HG02938 (cell line): ENCODE measurements around the gene ZFHX2.

ENCODE experiments used
- ATAC-seq: cut with Tn5 transposase; IDR thresholded peaks from one replicate; pipeline ENCODE4 v1.9.1; 2021; ENCODE audit warnings: mild to moderate bottlenecking, moderate library complexity; ENCODE audit not compliant: unreplicated experiment

ZFHX2 gene

DNA sequence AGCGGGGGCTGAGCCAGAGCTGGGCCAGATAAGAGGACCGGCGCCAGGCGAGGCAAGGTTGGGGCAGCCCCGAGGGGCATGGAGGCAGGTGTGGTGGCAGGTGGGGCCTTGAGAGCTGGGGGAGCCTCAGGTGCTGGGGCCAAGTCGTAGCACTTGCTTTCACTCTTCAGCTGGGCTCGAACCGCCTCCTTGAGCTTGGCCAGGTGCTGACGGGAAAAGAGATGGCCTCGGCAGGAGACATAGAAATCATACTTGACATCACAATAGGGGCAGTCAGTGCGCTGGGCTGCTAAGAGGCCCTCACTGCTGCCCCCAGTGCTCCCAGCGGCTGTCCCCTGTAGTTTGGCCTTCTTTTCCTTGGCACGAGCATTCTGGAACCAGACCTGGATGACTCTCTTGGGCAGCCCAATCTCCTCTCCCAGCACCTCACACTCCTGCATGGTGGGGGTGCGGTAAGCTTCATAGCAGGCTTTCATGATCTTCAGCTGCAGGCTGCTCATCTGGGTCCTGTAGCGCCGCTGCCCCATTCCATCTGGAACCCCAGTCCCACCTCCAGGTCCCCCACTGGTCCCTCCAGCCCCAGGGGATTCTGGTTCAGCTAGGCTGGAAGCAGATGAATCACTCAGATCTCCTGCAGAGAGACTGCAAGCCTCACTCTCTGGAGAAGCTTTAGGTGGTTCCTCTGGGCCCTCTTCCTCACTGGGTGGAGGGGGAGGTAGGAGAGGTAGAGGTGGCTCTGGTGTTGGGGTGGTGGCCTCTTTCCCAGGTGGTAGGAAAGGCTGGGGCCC lies 28.1 kb downstream of the ZFHX2 start:
- ATAC-seq, result no peak

DNA sequence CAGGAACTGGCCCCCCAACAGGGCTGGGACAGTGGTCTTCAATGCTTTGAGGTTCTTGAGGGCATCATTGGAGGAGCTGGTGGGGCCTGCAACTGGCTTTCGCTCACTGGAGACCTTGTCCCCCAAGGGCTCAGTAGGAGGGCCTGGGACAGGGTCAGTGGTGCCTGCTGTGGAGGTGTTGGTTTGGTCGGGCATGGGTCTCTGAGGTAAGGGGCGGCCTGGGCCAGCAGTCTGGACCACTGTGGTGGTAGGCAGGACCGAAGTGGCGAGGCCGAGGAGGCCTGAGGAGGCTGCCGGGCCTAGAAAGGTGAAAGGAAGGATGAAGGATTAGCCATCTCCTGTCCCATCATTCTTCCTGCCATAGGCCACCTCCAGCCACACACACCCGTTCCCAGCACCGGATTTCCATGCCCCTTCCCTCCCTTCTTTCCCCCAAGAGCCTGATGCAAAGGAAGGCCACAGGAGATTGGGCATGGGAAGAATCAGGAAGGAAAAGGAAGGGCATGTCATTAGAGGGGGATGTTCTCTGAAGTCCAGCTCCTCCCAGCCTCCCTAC lies 28.8 kb downstream of the ZFHX2 start:
- ATAC-seq, result no peak

DNA sequence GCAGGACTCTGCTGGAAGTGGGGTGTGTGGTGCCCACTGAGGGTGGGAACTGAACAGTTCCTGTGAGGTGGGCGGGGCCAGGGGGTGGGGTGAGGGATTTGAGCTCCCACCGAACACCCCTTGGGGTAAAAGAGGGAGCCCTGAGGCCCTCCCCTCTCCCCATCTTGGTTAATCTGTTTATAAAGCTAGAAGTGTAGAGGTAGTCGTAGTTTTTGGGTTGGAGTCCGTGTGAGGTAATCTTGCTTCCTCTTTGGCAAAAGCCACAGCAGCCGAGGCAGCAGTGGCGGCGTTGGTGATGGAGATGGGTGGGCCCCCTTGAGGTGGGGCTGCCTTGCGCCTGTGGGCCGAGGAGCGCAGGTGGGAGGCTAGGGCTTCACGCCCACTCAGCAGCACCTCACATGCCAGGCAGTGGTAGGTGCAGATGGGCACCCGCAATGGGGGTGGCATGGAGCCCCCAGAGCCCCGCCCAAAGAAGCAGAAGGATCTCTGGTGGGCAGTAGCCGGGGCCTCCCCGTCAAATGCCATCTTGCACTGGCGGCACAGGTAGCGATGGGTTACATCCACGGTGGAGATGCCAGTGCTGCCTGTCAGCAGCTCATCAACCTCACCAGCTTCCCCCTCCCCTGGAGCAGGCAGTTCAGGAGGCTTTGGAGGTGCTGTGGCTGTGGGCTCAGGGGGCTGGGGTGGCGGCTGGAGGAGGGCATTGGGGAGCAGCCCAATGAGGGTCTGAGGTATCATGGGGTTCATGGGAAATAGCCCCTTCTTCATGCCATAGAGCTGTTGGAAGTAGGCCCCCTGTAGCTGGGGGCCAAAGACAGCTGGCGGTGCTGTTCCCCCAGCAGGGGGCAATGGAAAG lies 29.6 kb downstream of the ZFHX2 start:
- ATAC-seq, result no peak

DNA sequence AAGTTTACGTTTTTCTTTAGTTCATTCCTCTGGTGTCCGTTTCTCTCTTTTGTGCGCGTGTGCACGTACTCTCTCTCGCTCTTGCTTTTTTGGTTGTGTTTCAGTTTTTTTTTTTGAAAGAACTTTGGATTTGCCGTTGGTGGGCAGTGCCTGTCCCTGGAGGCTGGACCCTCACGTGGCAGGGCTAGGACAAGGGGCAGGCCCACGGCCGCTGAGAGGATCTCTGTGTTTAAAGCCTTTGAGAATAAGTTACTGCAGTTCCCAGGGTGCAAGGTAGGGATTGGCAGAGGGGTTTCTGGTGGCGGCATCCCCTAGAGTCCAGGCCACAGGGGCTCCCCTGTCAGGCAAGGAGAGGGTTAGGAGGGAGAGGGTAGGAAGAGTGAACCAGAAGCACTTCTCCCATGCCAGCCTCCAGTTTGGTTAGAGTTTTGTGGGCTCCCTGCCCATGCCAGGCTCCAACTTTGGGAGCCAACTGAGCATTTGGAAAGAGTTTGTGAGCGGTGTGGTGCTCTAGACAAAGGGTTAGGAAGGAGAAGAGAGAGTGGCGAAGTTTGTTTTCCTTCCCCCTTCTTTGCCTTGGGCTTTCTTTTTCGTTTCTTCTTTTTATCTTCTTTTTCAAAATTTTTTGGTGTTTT lies 30.5 kb downstream of the ZFHX2 start:
- no peak for ATAC-seq

DNA sequence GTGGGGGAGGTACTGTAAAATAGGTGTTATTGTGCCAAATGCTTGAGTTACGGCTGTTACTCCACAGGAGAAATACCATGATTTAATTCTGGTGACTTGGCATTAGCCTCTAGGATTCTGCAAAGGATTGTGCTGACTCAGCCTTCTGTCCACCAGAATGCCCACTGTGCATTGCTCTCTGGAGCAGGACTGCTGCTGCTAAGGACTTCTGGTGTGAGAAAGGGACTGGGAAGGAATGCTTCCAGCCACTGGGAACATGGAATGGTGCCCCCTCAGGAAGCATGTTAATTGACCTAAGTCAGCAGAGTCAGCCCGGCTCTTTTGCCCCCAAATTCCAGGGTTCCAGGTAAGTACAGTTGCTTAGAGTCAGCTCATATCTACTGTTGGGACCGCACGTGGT lies 32.9 kb downstream of the ZFHX2 start:
- no peak for ATAC-seq

DNA sequence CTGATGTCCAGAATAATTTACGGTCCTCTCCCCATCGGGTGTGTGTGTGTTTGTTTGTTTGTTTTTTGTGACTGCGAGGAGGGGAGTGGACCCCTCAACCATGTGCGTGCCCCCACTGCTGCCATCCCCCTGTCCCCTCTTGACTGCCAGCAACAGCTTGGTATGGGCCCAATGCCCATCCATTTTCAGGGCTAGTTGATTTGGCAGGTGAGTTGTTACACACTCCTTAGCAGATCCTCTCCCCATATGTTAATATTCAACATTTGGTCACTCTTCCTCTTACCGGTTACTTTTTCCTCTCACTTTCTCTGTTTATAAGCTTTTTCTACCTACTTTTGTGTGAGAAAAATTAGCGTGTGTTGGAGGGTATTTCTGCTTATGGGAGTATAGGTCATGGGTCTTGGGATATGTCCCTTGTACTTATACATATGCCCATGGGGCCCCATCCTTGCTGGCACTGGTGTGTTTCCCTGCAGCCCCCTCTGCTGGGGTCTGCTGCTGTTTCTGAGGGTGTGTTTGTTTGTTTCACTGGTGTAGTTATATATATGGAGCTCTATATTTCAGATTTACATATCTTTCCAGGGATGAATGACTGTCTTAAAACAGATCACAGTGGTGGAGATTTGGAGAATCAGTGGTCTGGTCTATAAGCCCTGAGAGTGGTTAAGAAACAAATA lies 33.8 kb downstream of the ZFHX2 start:
- ATAC-seq, result no peak

DNA sequence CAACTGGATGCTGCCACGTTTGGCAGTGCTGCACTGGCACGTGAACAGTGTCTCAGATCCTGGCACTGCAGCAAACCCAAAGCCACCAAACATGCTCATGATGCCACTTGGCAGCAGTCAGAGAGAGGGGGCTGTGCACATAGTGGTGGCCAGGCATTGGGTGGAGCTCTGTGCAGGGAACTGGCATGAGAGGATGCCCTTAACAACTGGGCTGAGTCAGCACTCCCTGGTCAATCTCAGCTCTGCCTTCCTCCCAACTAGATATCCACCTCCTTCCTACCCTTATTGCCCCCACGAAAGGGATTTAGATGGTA lies 37.0 kb downstream of the ZFHX2 start:
- no peak for ATAC-seq

DNA sequence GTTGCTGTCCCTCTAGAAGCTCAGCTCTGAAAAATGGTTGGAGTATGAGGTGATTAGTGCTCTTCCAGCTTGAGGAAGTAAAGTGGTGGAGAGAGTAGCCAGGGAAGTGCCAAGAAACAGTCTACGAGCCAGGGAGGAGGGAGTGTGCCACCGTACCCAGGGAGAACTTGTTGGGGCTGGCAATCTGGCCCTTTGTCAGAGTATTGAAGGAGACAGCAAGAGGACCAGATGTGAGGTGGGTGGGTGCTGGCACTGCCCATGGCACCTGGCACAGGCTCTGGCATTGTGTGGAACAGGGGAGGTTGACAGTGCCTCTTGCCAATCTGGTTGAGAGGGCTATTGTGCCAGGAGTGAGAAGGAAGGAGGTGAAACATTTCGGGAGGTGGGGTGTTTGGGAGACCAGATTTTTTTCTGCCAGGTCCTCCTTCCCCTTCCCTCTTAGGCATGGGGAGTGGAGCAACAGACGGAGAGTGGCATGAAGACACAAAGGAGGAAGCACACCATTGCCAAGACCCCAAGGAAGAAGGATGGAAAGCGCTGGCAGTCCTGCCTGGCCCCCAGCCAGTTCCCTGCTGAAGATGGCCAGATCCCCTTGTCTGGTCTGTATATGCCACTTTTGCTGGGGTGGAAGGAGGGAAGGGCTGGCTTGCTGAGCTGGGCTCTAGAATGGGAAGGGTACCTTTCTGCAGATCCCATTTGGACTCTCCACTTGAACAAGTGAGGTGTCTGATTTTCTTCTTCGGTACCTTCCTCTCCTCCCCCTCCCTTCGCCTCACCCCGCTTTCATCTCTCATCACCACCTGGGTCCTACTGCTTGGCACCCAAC lies 37.5 kb downstream of the ZFHX2 start:
- ATAC-seq, result no peak

DNA sequence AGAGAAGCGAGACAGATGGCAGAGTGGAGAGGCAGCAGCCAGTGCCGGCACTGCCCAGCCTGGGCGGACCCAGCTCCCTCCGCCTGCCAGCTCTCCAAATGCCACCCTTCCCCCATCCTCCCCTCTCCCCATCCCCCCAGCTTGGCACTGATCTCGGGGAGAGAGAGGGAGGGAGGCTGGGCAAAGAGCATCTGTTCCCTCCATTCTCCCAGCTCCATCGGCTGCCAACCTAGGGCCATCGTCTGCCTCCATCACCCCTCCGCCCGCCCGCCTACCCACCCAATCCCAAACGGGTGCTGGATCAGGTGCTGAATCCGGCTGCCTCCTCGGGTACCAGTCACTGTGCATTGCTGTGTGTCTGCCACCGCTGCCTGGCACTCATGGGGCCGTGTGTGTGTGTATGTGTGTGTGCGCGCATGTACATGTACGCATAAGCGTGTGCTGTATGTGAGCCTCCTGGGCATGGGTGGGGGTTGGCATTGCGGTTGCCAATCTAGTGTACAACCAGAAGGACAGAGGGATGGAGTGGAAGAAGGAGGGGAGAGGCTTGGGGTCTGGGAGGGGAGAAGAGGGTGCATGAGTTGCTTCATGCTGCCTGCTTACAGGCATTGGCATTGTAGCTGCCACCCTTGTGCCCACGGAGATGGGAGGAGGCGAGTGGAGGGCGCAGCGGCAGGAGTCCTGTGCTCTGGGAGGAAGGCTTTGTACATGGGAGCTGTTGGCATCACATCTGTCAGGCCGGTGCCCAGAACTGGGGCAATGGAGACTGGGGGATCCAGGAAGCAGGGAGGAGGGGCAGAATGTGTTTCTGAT lies 38.4 kb downstream of the ZFHX2 start:
- no peak for ATAC-seq

DNA sequence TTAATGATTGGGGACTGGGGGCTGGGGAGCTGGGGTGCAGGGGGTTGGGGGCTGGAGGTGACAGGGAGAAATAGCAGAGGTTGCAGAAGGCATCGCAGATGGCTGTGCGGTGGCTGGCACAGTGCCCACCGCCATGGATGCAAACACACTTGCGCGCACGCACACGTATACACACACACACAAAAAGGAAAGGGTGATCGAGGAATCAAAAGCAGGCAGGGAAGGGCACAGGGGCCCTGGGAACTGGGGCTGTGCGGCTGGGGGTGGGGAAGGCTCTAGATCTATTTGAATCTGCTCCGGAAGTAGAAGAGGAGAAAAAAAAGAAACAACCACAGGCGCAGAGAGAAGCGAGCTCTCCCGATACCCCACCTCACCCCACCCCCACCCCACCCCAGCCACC lies 39.4 kb downstream of the ZFHX2 start:
- ATAC-seq, result no peak

DNA sequence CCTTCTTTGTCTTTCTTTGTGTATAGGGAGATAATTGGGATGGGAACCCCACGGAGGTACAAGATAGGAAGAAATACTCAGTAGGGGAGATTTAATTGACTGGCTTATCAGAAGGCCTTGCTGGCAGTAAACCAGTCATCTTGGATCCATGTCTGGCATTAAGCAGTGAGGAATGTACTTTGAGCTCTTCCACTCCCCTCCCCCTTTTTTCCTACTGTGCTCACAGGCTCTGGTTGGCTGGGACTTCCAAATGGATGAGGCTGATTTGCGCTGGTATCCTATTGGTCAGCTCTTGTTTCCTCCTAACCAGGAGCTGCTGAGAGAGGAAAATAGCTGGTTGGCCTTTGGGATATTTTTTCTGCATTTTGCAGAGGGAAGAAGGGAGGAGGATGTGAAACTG lies 57.3 kb downstream of the ZFHX2 start:
- no peak for ATAC-seq

DNA sequence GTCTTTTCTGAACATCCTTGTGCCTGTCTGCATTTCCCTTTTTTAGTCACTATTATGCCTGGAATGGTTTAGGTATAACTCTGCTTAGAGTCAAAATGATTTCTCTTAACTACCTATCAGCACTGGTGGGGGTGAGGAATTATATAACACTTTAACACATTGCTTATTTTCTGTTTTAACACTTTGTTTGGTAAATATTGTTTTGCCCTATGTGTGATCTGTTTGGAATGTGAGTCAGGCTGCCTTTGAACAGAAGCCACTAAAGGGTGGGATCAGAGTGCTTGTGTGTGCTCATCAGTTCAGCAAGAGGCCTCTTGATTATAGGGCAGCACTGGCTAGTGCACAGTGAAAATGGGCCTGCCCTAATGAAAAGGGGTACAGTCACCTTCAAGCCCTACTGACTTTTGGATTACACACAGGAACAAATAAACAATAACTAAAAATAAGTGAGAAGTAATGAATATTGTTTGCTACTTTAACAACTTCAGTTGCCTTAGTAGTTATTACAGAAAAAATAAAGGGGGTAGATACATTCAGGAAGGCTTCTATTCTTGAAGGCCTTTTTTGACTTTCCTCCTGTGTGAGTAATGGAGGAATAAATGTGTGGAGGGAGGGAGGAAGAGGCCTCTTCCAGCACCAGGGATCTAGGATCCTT lies 58.8 kb downstream of the ZFHX2 start:
- no peak for ATAC-seq

DNA sequence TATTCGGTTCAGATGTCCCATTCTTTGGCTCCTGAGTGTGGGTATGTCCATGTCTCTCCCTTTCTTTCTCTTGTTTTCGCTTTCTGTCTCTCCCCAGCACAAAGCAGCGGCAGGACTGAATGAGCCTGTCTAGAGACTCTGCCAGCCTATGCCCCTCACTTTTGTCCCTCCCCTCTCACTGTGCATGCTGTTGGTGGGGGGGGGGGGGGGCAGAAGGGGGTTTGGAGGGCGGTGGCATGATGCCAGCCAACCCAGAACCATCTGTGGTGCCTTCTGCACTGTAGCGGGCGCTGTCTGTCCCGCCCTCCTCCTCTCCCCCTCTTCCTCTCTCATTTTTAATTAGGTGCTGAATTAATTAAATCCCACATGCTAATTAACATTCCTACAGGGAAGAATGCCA lies 64.3 kb downstream of the ZFHX2 start:
- ATAC-seq, result no peak

DNA sequence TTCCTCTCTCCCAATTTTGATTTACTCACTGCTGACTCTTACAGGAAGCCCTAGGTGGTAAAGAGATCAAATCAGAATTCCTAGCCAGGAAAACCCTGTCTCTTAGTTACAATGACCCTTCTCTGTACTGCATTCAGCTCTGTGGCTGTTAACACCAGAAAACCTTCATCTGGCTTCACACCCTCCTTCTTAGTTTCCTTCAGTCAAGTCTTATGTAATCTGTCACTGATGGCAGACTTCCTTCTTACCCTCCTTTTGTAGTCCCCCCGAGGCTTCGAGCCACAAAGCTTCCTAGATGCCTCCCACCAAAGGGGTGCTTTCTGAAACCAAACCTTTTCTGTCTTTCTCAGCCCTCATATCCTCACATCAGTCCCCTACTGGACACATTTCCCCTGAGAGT lies 65.5 kb downstream of the ZFHX2 start:
- ATAC-seq, result no peak

DNA sequence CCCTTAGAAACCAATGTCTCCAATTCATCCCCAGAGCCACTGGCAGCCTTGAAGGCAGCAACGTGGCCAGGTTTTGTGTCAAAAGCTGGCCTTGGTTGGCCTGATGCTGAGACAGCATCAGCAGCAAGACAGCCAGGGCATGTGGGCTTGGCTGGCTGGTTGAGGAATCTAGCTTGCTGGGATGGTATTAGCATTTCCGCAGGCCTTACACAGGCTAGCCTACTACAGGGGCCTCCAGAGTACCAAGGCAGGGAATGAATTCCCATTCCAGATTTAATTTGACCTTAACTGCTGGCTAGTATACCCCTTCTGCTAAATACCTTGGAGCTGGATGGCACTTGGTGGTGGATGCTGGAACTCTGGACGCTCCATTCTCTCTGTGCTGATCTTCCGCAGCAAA lies 66.2 kb downstream of the ZFHX2 start:
- ATAC-seq, result no peak

DNA sequence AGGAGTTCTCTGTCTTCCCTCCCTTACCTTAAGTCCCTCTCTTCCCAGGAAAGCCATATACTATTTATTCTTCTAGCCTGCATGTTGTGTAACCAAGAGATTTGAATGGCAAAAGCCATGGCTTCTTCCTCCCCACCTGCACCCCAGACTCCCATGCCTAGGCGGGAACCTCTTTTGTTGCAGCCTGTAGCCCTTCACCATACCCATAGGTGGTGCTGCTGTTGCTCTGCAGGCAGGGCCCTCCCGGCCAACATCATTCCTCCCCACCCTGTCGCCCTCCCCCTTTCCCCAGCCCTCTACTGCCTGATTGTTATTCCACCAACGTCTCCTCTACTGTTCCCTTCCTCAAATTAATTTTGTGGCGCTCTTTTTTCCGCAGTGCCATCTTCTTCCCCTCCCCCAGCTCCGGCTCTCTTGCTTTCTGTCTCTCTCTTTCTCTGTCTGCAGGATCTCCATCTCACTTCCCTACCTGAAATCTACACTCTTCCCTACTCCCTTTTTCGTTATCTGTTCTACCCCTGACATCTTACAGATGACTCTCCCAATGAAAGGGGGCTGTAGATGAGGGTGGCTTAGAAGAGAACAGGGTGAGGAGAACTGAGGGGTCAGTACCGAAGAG lies 68.2 kb downstream of the ZFHX2 start:
- ATAC-seq, result no peak

DNA sequence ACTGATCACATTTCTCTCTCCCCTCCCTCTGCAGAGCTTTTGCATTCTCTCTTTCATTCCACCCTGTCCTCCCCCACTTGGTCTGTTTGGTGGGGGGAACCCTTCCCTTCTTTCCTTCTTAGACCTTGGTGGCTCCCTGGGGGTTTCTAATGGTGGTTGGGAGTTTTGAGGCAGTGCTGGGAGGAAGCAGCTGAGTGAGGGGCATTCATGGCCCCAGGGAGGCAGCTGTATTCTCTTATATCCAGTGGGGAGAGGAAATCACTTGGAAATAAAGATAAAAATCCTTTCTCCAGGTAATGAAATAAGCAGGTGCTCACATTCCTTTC lies 68.8 kb downstream of the ZFHX2 start:
- ATAC-seq, result no peak

DNA sequence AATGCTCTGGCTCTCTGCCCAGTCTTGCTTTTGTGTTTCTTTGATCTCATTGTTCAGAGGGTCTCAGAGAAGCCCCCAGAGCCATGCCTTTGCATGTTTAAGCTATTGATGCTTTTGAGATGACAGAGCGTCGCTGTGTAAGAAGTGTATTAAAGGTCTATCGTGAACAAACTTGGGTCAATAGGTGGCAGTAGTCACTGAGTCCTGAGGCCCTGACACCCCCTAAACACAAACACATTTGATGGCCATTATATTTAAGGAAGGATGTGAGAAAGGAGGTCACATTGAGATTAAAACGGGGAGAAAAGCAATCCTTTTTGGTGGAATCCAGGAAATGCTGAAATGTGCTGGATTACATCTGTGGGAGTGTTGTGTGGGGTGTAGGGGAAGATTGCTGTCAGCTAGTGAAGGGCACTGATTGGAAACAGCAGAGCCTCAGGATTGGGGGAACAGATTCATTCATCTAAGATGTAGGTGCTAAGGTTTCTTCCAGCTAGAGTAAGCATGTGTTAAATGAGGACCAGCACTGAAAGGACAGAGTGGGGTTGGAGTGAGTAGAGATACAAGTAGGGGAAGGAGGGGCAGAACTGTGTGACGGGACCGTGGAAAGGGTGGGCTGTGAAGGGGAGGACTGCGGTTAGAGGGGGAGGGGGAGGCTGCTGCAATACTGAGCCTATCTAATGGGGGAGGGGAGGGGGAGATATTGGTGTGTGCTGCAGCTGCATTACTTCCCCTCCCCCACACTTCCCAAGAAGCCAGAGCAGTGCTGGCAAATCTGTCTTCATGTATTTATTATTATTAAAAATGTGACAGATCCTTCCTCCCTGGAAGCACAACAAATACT lies 69.4 kb downstream of the ZFHX2 start:
- ATAC-seq, result no peak
